NCI-H1436 (cell line): ENCODE data around the gene SCD5.
A peak's percentile ranks its signal among the peaks of the same experiment; 100 is the strongest.

Experiments
- DNase-seq: peaks from one replicate; lab custom pipeline; 2025; lab: John Stamatoyannopoulos, UW

The SCD5 gene

DNA sequence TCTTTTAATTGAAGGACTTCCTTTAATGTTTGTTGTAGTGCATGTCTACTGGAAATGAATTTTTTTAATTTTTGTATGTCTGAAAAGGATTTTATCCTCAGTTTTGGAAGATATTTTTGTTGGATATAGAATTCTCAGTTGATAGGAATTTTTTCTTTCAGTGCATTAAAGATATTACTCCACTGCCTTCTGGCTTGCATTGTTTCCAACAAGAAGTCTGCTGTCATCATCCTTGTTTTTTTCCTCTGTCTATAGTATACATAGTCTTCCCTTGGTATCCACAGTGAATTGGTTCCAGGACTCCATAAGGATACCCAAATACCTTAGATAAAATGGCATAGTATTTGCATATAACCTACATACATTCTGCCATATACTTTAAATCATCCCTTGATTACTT, 33.5 kb downstream of the SCD5 start:
- DNase-seq, result no peak

DNA sequence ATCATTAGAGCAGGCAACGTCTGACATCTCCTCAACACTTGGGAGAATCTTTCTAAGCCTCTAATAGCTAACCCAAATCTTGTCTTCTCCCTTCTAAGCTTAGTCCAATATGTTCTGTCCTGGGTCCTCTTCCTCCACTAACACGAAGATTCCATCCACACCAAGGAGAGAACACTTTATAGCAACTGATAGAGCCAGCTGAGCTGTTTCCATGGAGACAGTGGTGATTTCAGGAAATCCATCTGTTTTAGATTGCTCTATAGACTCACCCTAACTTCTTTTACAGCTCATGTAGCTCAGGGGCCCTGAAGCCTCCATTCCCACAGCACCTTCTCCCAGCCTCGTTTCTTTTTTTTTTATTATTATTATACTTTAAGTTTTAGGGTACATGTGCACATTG, 37.4 kb downstream of the SCD5 start:
- DNase-seq, result no peak

DNA sequence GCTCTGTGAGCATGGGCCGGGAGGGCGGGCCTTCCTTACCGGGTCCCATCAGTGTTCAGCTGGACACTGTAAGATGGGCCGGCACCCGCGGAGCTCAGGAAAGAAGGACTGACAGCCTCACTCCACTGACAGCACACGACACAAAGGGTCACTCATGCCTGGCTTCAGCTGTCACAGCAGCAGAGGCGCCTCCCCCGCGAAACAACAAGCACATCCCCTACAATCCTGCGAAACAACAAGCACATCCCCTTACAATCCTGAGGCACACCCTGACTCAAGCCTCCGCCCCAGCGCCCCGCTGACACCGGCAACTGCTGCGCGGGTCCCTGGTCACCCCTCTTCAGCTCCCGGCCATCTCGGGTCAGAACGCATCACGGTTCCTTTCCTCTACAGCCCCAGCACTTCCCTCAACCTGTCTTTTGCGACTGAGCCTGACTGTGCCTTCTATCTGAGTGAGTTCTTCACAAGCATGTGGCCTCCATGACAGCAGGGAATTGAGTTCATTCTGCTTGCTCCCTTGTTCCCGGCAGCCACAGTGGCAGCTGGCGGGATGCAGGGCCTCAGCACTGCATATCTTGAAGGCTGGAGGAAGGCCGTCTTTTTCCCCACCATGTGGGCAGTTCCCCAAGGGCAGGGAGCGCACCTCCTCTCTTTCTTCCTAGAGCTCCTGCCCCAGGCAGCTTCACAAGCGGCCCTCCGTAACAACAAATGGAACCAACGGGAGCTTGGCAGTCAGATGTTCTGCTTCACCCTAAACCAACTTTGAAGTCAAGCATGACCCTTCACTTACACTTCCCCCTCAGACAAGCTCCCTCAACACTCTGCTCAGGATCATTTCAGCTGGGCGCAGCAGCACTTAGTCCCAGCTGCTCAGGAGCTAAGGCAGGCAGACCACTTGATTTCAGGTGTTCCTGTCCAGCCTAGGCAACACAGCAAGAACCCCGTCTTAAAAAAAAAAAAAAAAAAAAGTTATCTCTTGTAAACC, 39.6 kb downstream of the SCD5 start:
- no peak for DNase-seq

DNA sequence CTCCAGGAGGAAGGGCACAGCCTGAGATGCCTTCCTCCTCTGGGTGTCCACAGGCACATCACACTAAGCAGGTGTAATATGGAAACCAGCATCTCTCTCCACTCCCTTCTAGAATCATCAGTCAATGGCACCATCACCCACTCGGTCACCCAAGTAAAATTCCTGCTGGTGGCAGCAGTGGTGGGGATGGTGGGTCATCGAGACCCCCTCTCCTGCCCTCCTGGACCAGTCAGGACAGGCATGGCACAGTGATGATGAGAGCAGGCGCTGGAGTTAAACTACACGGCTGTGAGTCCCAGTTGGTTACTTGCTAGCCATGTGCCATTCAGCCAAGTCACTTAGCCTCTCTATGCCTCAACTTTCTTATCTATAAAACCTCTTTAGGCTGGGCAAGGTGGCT, 42.5 kb downstream of the SCD5 start:
- no peak for DNase-seq

DNA sequence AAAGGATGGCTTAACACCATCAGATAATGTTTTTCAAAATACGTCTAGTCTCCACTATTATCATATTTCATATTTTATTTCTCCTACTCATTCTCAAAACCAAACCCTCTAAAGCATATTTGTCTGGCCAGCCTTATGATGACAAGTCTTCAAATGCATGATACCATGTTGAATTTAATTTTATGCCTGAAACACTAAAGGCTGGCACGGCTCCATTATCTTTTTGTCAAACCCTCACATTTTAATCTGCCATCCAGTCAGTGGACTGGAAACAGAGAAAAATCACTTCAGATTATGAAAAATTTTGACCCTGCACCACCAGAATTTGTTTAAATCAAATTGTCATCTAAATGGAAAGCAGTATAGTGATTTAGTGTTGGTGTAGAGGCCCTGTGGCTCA, 42.9 kb downstream of the SCD5 start:
- no peak for DNase-seq

DNA sequence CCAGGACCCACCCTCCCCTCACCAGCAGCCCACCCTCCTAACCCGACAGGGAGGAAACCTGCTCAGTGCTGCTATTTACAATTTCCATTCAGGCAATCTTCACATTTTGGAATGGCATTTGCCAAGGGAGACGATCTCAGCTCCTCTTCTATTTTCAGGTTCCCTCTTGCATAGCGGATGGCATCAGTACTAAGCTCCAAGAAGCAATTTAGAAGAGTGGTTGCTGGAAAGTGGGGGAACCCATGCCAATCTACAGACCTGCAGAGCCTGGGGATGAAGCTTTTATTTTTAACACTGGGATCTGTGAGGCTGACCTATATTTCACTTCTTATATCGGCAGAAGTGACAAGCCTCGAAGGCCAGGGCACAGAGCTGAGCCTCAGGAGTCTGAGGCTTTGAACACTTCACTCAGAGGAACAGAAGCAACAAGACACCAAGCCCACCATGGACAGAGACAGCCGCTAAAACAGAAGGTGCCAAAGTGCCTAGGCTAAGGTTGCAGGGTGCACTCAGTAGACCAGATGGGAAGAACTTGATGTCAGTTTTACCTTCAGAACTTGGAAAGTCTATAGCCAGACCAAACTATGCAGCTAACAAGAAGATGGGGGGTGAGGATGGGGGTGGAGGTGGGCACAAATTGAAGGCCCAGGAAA, 44.0 kb downstream of the SCD5 start:
- no peak for DNase-seq

DNA sequence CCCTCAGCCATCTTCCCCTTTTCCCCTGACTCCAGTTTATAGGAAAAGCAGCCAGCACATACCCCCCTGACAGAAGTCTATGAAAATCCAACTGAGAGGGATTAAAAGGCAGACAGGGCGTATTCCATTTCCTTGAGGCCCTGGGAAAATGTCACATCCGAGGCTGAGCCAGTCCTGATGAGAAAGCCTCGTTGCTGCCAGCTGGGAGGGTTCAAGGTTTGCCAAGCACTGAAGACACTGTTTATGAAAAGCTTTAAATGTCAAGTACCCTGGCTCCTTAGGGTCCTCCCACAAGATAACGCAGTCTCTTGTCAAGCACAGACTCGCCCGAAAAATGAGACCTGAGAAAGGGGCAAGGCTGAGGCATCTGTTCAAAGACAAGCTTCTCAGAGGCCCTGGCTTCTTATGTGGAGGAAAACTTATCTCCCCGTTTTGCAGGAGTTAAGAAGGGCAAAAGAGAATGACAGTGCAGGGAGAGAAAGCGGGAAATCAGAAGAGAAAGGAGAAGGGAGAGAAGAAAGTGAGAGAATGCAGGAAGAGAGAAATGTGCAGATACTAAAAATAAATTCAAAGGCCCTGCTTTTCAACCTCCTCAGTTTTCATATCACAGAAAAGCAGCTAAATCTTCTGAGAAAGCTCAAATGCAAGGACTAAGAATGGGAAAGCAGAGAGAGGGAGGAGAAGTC, 44.7 kb downstream of the SCD5 start:
- no peak for DNase-seq

DNA sequence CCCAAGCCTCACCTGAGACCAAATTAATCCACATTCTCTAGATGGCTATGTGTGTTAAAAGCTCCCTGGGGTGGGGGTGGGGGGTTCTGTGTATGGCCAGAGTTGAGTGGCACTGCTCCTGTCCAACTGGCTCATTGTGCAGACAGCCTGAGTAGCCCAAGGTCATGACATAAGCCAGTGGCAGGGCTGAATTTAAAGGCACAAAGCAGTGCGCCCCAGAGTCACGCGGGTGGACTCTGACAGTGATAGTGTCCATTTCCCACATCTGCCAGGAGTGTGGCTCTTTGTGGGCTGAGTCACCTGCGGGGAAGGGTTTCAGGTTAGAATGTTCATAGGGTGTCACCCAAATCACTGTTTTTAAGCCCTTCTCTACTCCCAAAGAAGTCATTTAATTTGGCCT, 45.4 kb downstream of the SCD5 start:
- no peak for DNase-seq

DNA sequence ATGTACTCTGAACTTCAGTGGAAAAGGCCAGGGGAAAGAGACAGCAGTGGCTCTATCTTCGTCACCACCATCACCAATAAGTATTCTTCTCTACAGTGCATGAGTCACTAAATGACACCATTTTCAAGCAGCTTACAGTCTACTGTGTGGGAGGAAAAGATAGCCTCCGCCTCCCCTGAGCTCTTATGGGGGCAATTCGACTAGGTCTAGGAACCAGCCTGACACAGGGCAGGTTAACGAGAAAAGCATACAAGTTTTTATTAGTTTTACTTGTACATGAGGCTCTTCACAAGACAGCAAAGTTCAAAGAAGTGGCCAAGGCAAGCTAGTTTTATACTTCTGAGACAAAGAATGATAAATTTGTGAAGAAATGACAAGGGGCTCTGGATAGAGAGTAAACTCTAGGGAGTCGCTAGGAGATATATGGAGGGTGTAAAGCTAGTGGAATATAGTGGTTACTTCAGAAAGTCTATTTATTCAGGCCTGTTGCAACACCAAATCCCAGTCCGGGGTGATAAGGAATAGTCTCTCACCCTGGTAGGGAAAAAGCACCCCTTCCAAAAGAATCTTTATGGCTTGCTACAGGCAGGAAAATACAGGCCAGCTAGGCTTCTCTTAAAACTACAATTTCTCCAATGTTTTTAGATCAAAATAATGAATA, 49.7 kb downstream of the SCD5 start:
- DNase-seq, result no peak

DNA sequence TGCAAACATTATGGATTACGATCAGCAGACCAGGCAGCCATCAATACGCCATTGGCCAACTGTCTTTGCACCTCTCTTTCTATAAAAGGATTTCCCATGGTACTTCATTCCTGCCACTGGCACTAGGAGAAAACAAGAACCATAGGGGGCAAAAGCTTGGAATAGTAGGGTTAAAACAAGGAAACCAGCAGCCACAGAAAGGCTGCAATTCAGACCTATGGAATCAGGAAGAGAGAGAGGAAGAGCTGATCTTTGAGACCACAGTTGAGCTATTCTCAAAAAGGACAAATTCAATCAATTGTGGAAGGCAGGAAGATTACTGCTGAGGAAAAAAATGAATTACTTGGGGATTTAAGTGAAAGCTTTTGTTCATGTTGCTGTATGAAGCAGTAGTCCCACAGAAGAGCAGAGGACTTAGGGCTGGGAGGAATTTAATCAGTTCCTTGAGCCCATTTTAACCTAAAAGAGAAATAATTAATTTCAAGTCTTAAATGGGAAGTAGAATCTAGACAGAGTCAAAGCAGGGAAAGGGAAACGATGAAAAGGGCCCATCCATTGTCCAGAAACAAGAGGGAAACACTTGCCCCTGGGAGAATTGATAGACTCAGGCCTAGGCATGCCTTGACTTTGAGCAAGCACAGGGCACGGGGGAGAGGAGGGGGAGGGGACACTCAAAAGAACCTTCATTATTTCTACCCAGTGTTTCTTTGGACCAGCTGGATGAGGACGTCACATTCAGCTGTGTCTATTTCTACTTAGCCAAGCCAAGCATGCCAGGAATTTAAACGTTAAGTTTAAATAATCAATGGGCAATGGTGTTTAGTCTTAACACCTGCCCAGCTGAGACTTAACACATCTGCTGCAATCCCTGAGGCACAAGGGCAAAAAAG, 50.7 kb downstream of the SCD5 start:
- peak; percentile 28 for DNase-seq

DNA sequence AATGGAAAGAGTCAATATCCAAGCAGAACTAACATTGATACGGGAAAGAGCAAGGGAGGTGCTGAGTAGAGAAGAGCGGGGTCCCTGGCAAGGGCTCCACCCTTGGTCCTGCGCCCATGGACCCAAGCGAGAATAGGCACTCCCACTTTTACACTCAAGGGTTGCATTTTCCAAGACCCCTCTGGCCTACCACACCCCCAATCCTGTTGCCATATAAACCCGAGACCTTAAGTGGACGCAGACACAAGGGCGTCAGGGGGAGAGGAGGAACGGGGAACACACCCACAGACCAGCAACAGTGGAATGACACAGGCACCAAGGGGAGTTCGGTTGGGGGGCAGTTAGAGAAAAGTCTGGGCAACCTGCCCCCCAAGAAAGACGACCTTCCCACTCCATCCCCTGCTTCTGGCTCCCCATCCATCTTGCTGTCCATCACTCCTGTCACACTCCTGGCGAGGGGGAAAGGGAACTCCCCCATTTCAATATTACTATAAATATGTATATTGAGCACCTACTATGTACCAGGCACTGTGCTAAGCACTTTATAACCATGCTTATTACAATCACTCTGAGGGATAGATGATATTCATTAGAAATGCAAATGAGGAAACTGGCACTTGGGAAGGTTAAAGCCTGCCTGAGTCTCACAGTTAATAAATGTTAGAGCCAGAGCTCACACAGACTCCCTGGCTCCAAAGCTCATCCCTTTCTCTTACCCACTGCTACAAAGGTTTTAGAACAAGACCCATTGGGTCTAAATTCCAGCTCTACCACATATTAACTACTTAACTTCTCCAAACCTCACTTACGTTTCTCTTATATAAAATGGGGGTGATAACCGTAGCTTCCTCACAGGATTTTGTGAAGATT, 51.7 kb downstream of the SCD5 start:
- DNase-seq, result no peak

DNA sequence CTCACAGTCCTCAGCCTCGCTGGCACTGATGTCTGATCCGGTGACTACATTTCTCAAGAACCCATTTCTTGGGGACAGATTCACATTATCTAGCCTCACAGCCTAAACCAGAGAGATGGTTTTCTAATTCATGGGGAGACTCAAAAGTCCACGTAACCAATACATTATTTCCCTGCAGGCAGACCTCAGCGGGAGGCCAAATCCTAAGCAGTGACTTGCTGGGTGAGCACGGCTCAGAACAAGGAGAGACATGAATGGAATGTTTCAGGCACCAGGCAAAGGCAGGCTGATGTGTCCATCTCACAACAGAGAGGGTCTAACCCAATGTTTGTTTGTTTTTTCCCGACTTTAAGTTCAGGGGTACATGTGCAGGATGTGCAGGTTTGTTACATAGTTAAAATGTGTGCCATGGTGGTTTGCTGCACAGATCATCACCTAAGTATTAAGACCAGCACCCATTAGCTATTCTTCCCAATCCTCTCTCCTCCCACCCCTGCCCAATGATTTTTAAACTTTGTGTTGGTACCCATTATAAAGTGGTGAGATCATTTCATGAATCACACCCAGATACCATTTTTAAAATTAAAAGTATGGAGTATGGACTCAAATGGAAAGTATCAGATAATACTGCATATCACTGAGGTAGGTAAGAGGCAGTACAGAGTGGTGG, 53.3 kb downstream of the SCD5 start:
- no peak for DNase-seq

DNA sequence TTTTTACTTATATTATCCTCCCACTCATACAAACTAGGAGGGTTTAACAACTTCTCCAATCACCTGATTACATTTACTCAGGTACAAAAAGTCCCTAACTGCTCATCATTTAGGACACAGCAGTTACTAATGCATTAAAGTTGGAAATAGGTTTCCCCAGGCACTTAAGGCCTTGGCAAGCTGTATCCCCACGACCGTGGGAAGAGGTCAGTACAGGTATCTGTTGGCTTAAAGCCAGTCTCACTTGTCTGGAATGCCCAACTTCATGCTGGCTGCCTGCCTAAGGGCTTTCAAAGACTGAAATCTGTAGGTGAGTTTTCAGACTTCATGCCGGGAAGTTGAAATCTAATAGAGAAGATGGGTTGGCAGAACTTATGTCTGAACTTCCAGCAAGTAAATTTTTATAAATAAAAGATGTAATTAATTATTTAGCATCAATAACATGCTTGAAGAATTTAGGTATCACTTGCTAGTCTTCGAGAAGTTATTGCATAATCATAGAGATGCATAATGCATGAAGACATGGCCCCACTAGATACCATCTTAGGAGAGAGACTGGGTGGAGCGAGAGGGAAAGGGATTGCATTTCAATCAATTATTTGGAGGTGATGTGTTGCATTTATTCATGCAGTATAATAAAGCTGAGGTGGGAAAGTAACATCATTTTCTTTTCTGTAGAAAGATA, 54.2 kb downstream of the SCD5 start:
- DNase-seq, result no peak

DNA sequence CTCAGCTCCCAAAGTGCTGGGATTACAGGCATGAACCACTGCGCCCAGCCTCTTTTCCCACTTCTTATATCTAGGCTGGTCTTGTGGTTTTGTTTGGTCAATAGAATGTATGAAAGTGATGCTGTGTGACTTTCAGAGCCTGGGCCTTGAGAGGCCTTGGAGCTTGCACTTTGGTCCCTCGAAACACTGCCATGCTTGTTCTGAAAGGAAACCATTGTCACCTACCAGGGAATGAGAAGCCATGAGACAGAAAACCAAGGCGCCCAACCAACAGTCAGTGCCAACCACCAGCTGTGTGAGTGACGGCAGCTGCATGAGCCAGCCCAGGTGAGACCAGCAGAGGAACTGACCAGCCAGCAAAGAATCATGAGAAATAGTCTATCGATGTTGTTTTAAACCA, 57.4 kb downstream of the SCD5 start:
- DNase-seq, result no peak

DNA sequence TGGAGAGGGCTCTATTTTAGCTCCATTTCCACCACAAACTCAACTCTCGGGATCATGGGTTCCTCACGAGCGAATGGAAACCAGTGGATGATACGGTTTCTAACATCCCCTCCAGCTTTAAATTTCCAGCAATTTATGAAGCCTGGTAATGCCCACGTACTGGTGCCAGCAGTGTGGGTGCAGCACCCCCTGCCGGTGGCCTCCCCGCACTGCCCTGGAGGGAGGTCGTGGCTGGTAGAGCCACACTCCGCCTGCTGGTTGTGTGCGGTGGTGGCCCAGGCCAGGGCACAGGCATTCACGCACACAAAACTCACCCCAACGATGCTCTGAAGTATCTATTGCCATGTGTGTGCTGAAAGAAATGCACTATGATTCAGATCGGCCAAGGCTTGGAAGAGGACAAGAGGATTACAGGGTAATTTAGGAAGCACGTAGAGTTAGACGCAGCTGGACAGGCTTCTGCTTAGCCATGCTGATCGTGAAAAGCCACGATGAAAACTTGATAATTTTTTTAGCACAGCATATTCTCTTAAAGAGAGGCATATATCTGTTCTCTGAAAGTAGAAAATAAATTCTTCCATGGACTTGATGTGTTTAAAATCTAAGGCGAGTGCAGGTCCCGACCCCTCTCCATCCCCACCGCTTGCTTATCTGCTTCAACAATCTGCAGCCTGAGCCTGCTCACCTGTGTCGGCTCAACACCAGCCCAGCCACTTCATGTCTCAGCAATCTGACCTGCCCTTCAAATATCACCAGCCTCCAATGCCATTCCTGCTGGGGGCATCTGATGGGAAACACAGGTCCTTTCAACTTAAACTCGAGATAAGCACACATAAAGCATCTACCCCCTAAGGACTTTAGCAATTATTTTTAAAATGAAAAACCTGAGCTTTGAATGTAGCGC, 59.1 kb downstream of the SCD5 start:
- DNase-seq, result no peak

DNA sequence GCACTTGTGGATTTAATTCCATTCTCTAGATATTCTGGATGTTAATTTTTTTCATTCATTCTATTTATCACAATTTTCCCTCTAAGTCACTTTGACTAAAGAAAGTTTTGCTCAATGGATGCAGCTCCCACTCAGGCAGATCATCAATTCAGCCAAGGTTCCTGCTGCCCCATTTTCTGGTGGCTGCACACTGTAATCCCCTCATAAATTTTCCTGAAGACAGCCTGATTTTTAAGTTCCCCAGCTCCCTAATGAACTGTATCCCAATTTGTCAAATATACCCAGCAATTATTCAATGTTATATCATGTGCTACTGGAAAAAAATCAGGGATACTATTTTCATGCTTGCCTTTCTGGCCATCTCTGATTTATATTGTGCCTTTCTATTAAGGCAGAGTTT, 61.2 kb downstream of the SCD5 start:
- DNase-seq, result no peak

DNA sequence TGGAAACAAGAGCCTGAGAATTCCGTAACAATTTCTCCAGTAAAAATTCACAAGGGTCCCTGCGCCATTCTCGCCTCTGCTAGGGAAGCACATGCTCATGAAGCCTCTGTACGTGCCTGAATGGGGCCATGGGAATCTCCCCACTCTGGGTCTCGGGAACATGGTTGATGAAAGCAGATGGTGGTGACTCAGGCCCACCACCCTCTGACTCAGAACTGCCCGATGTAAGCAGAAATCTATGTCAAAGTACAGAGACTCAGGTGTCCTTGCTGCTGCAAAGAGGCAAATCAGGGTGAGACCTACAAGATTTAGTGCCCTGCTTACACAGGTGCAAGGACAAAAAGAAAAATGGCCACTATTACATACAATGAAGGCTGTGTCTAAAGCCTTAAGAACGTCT, 65.0 kb downstream of the SCD5 start:
- DNase-seq, result no peak

DNA sequence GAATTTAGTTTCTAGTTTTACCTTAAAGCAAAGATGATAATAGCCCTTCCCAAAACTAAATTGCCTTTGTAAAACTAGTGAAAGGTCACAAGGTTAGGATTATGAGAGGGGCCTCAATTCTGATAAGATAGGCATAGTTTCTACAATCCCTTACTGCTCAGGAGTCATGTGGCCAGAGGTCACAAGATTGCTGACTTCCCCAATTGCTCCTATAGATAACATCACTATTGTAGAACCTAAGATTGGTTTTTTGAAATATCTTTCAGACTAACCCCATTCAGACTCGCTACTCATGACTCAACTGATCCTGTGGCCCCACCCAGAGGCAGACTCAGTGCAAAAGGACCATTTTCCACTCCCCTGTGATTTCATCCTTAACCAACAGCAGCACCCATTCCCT, 70.3 kb downstream of the SCD5 start:
- no peak for DNase-seq
